ENCODE data around the gene DROSHA. TPM values are rescaled to one million over a fixed set of nuclear protein-coding genes. Genes with fewer than 3 reads are reported as not detected.

Gene DROSHA
- total RNA-seq = 36.5 and 38.7 TPM in 2 replicates

GRCh38 chr5:31531888-31532547 is at the start of gene DROSHA, which contains the start of gene C5orf22:
TSS of gene DROSHA (minus strand) at chr5:31532093. CDS start at chr5:31529059, 3,034 bp downstream.
TSS of gene C5orf22 (plus strand) at chr5:31532301. CDS start at chr5:31532393, 92 bp downstream.

Small RNAs within 50 kb of the gene (small RNA-seq; reads per million reads assigned to genes)
- gene RF00019 = not detected

Other genes with a start within 250 kb of the DROSHA start
- gene C5orf22, start 208 bp upstream of the DROSHA start, total RNA-seq = 29.9 and 39.9 TPM in 2 replicates
- 0.13 and 0.76 TPM in 2 replicates for gene PDZD2, start 107.0 kb upstream of the DROSHA start, total RNA-seq

Measured in articular chondrocyte of knee joint (primary cell).